OCI-LY3 (cell line): ENCODE data around the gene TMED5.

Source experiments
- CTCF ChIP-seq: fragments of 200-600, 300-600 bp; sonication (generic); IDR thresholded peaks from 2 replicates; pipeline ENCODE4 v1.5.1; 2014; ENCODE audit warnings: antibody characterized with exemption, low read length, low read depth
- EZH2phosphoT487 ChIP-seq: fragments of 200-600 bp; shearing (Covaris generic); IDR thresholded peaks from 2 replicates; pipeline ENCODE4 v1.6.1; 2018; ENCODE audit warnings: antibody characterized with exemption, mixed run types, low read depth

GRCh38 chr1:93180723-93181613, 755 bp upstream of the TMED5 start, which contains the start of gene CCDC18:
- TF ChIP-seq CTCF (no peak), EZH2phosphoT487 (no peak)
